Activated T-cell treated with anti-CD3 and anti-CD28 coated beads, Interleukin-2, amount 50 U/mL, for 4 hours (primary cell): Measurements from ENCODE around the gene DPP6. TPM values are rescaled to one million over a fixed set of nuclear protein-coding genes. Genes with fewer than 3 reads are reported as not detected.

Experiments
- ATAC-seq, 2 donors: fragments of 200-7000 bp; cut with Tn5 transposase; one replicate each; pipeline ENCODE4 v1.10.0; 2021
- DNase-seq: peaks from one replicate; pipeline ENCODE4 v3.0.0-alpha.2; 2020
- H3K27me3 Mint-ChIP-seq: one replicate; pipeline ENCODE4 v1.8.0; 2021; ENCODE audit warnings: low read depth, mixed read lengths
- H3K36me3 Mint-ChIP-seq: one replicate; pipeline ENCODE4 v1.8.0; 2022; ENCODE audit warnings: mixed read lengths; ENCODE audit not compliant: insufficient read depth
- H3K4me1 Mint-ChIP-seq: one replicate; pipeline ENCODE4 v1.8.0; 2021; ENCODE audit warnings: low read depth, mixed read lengths
- H3K4me3 Mint-ChIP-seq: one replicate; pipeline ENCODE4 v1.8.0; 2021; ENCODE audit warnings: mild to moderate bottlenecking, moderate library complexity, mixed read lengths
- H3K9me3 Mint-ChIP-seq: one replicate; pipeline ENCODE4 v1.8.0; 2021; ENCODE audit warnings: mixed read lengths
- total RNA-seq, 3 donors: library from RNA; stranded (reverse); gene quantifications; one replicate each; pipeline ENCODE4 v1.2.1, GENCODE V29; 2021

Gene DPP6
- total RNA-seq, 3 donors from 2014 or later = not detected

DNA sequence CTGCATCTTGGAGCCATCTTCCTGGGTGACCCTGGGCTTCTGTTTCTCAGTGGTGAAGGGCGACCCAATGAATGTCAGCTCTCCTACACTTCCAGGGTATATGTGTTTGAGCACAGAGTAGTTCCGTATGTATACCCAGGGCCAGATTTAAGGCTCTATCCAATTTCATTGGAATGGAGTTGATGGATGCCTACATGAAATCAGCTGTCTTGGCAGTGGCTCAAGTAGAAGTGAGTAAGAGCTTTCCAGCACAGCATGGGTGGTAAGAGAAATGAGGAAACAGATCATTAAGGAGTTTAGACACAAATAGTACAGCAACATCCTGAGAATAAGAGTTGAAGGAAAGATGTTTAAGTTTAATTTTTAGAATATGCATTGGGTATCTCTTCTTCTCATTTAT, 517.7 kb downstream of the DPP6 start:
- Mint-ChIP-seq H3K27me3 (no peaks in the 10 kb centered on the region), H3K4me1 (no peaks in the 10 kb centered on the region), H3K9me3 (no peaks in the 10 kb centered on the region), H3K4me3 (no peak overlapping the region), H3K36me3 (no peaks in the 10 kb centered on the region)
- ATAC-seq (no peak), DNase-seq (no peak)

DNA sequence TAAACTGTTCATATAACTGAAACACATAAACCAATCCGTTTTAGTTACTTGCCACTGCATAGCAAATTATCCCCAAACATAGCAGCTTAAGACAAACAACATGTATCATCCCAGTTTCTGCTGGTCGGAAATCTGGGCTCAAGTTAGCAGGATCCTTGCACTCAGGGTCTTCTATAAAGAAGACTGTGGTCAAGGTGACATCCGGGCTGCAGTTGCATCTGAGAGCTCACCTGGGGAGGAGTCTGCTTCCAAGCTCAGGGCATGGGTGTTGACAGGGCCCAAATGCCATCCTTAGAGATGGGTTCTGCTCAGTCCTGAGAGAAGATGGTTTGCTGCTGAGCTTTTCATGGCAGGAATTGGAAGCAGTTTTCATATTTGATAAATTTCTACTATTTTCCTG, 519.6 kb downstream of the DPP6 start:
- Mint-ChIP-seq H3K4me1 (no peaks in the 10 kb centered on the region), H3K27me3 (no peaks in the 10 kb centered on the region), H3K4me3 (no peak overlapping the region), H3K36me3 (no peaks in the 10 kb centered on the region), H3K9me3 (no peaks in the 10 kb centered on the region)
- ATAC-seq (no peak), DNase-seq (no peak)

DNA sequence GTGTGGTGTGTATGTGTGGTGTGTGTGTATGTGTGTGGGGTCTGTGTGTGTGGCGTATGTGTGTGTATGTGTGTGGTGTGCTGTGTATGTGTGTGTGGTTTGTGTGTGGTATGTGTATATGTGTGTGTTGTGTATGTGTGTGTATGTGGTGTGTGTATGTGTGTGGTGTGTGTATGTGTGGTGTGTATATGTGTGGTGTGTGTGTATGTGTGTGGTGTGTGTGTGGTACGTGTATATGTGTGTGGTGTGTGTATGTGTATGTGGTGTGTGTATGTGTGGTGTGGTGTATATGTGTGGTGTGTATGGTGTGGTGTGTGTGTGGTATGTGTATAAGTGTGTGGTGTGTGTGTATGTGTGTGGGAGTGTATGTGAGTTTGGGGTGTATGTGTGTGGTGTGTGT, 522.0 kb downstream of the DPP6 start:
- H3K4me1 Mint-ChIP-seq = no peaks in the 10 kb centered on the region
- H3K4me3 Mint-ChIP-seq = no peak overlapping the region
- no peaks in the 10 kb centered on the region for H3K9me3 Mint-ChIP-seq
- ATAC-seq (no peak), DNase-seq (no peak)
- H3K27me3 Mint-ChIP-seq = no peaks in the 10 kb centered on the region
- H3K36me3 Mint-ChIP-seq = no peaks in the 10 kb centered on the region

DNA sequence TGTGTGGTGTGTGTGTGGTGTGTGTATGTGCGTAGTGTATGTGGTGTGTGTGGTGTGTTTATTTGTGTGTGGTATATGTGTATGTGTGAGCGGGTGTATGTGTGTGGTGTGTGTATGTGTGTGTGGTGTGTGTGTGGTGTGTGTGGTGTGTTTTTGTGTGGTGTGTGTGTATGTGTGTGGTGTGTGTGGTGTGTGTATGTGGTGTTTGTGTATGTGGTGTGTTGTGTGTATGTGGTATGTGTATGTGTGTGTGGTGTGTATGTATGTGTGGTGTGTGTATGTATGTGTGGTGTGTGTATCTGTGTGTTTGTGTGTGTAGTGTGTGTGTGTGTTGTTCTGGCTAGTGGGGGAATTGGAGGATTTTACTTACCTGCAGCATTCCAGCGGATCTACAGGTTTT, 523.3 kb downstream of the DPP6 start:
- no peaks in the 10 kb centered on the region for H3K36me3 Mint-ChIP-seq
- no peak overlapping the region for H3K4me3 Mint-ChIP-seq
- ATAC-seq (no peak), DNase-seq (no peak)
- H3K9me3 Mint-ChIP-seq = no peaks in the 10 kb centered on the region
- H3K27me3 Mint-ChIP-seq = no peaks in the 10 kb centered on the region
- no peaks in the 10 kb centered on the region for H3K4me1 Mint-ChIP-seq

DNA sequence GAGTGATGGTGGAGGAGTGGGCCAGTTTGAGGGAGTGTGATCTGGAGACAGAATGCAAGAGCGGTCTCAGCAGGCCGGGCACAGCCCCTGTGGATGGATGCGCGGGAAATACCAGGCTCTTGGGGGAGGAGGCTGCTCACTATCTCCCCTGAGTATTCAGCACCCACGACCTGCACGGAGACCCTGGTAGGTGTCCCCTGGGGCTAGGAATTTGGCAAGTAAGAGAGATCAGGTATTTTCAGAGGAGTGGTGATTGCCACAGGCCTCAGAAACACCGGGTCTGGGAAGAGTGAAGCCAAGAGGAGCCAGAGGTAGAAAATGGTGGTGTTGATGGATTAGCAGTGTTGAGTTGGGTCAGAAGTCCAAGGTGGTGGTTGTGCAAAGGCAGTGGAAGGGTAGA, 524.4 kb downstream of the DPP6 start:
- Mint-ChIP-seq H3K27me3 (no peaks in the 10 kb centered on the region), H3K4me1 (no peaks in the 10 kb centered on the region), H3K9me3 (no peaks in the 10 kb centered on the region), H3K36me3 (no peaks in the 10 kb centered on the region), H3K4me3 (no peak overlapping the region)
- DNase-seq (no peak), ATAC-seq (no peak)

DNA sequence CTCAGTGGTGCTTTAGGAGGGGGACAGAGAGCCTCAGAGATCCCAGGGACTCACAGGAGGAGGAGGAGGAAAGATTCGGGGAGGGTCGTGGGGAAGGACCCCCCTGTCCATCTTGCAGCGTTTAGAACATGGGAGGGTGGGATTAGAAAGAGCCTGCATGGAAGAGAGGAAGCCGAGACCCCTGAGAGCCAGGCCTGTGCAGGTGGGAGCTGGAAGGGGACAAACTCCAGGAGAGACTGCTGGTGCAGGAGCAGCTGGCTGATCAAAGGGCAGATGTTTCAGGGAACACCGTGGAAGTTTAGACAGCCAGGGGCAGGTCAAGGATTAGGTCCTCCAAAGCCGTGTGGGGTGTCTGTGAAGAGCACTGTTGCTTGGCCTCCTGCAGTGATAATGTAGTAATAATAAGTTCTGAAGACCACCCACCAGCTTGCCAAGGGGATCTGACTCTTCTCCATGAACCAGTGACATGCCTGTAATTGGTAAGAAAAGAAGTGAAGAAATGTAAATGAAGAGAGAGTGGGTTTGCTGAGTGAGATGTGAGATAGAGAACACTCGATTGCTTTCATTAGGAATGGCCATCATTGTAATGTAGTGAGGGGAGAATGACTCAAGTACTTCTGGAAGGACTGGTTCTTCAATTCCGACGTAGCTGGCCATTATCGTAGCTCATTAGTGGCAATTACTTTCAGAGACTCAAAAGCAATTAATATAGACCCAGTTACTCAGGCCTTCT, 525.1 kb downstream of the DPP6 start:
- ATAC-seq (no peak), DNase-seq (no peak)
- Mint-ChIP-seq H3K4me1 (no peaks in the 10 kb centered on the region), H3K36me3 (no peaks in the 10 kb centered on the region), H3K4me3 (no peak overlapping the region), H3K9me3 (no peaks in the 10 kb centered on the region), H3K27me3 (no peaks in the 10 kb centered on the region)

DNA sequence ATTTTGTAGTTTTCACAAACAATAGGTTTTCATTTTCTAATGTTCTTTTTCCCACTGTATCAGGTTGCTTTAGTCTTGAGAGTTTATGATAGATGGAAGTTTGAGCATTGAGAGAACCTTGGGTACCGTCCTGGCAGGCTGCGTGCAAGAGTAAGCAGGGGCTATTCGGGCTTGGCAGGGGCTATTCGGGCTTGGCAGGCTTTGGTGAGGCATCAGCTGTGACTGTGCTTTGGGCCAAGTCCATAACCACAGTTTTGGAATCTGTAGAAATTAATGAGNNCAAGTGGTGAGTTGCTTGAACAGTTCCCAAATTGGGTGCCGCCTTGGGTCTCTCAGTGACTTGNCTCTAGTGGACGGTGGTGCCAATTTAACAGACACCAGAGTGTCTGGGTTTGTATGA, 526.1 kb downstream of the DPP6 start:
- DNase-seq (no peak), ATAC-seq (no peak)
- Mint-ChIP-seq H3K4me3 (no peak overlapping the region), H3K4me1 (no peaks in the 10 kb centered on the region), H3K9me3 (no peaks in the 10 kb centered on the region), H3K36me3 (no peaks in the 10 kb centered on the region), H3K27me3 (no peaks in the 10 kb centered on the region)

DNA sequence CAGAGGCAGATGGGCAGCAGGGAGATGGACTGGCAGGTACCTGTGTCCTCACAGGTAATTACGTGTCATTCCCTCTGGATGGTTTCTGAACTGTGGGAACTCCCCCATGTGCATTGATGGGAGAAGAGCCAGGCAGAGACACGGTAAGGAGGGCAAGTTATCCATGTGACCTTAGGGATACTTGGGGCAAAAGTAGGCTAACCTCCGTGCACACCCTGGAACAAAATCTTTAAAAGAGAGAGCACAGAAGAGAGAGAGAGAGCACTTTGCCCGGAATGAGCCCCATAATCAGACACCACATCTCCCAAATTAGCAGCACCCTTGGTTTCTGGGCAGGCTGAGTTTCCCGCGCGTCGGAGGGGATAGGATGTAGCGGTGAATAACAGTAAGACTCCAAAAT, 527.5 kb downstream of the DPP6 start:
- Mint-ChIP-seq H3K27me3 (no peaks in the 10 kb centered on the region), H3K9me3 (no peaks in the 10 kb centered on the region), H3K4me1 (no peaks in the 10 kb centered on the region), H3K36me3 (no peaks in the 10 kb centered on the region), H3K4me3 (no peak overlapping the region)
- ATAC-seq (no peak), DNase-seq (no peak)

DNA sequence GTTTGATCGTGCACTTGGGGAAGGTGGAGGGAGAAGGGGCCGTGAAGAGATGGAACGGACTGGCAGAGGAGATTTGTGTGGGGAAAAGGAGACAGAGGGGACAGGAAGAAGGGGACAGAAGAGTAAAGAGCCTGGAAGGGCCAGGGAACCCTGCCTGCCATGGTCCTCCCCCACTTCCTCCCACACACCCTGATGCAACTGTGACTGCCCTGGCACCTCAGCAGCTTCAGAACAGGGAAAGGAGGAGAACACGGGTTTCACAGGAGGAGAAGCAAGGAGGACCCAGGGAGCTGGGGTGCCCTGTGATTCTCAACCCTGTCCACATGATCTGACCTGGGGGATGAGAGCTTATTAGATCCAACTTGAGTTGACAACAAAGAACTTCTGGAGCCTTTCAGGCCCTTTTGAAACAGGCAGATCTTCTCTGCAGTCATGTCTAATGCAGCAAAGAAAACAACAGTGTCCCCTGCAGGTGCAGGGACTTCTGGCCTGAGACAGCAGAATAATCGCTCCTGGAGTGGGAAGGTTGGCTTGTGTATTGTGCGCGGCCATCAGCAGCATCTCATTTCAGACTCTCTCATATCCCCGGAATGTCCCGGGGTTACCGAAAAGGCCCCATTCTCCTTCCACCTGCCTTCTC, 529.2 kb downstream of the DPP6 start:
- DNase-seq = no peak
- Mint-ChIP-seq H3K4me1 (no peaks in the 10 kb centered on the region), H3K9me3 (peaks cover 2% of the 10 kb centered on the region), H3K4me3 (no peak overlapping the region), H3K27me3 (no peaks in the 10 kb centered on the region), H3K36me3 (no peaks in the 10 kb centered on the region)
- ATAC-seq = no peak

DNA sequence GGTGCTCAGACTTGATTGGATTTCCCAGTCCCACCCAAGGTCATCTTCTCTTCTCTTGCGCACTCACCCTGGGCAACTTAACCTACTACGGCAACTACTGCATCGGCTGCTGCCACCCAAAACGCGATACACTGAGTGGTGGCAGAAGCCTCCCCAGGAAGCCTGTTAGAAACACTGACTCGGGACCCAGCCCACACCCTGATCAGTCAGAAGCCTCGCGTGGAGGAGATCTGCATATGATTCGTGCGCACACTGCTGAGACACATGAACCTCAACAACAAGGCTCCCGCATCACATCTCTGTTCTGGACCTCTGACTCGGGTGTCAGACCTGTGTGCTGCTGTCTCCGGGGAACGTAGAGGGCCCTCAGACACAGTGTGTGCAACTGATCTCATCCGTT, 531.3 kb downstream of the DPP6 start:
- no peak for DNase-seq
- H3K4me3 Mint-ChIP-seq = no peak overlapping the region
- no peak for ATAC-seq
- H3K27me3 Mint-ChIP-seq = no peaks in the 10 kb centered on the region
- H3K9me3 Mint-ChIP-seq = peaks cover 5% of the 10 kb centered on the region
- no peaks in the 10 kb centered on the region for H3K36me3 Mint-ChIP-seq
- H3K4me1 Mint-ChIP-seq = no peaks in the 10 kb centered on the region

DNA sequence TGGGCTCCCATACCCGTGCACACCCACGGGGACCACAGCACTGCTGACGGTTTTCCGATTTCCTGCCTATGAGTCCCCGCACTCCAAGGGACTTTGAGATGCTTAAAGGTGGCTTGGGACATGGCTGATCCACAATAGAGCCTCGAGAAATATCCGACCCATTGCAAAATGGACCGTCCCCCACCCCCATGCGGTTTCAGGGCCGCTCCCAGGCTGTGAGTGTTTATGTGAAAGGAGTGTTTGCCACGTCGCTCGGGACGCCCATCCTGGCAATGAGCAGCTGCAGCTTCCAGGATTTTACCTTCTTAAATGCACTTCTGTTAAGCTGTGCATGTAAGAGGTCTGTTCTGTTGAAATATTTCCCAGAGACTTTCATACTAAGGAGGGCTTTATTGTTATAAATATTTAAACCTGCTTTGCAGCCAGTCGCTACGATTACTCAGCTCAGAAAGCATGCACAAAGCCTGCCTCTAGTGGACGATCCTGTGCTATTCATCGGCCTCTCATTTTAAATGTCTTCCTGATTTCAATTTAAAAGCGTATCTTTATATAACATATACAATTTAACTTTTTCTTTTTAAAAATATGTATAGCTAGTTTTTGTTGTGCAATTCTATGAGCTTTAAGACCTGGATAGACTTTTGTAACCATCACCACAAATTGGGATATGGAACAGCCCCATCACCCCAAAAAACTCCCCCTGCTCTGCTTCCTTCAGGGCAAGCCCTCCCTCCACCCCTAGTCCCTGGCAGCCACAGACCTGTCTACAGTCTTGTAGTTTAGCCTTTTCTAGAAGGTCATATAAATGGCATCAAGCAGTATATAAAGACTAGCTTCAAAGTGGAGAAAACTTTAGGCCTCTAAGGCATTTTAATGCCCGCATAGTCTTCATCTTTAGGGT, 532.4 kb downstream of the DPP6 start:
- Mint-ChIP-seq H3K27me3 (no peaks in the 10 kb centered on the region), H3K36me3 (no peaks in the 10 kb centered on the region), H3K9me3 (peaks cover 5% of the 10 kb centered on the region), H3K4me3 (no peak overlapping the region), H3K4me1 (no peaks in the 10 kb centered on the region)
- ATAC-seq (no peak), DNase-seq (no peak)

DNA sequence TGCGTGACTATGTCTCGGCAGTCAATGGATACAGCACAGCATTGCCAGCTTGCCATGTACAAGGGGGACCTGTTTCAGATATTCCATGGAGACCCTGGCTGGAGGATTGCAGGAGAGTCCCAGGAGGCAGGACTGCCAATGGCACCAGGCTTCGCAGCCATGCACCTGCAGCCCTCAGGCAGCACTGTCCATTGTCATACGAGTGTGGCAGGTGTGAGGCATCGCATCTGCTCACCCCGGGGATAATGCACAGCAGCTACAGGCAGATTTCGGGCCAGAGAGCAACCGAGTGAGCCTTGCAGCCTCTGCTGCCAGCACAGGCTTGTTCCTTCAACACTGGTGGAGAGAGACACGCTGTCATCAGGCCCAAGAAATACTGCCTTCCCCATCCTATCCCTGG, 535.6 kb downstream of the DPP6 start:
- Mint-ChIP-seq H3K4me1 (no peaks in the 10 kb centered on the region), H3K27me3 (no peaks in the 10 kb centered on the region), H3K9me3 (peaks cover 5% of the 10 kb centered on the region), H3K36me3 (no peaks in the 10 kb centered on the region), H3K4me3 (no peak overlapping the region)
- ATAC-seq (no peak), DNase-seq (no peak)

DNA sequence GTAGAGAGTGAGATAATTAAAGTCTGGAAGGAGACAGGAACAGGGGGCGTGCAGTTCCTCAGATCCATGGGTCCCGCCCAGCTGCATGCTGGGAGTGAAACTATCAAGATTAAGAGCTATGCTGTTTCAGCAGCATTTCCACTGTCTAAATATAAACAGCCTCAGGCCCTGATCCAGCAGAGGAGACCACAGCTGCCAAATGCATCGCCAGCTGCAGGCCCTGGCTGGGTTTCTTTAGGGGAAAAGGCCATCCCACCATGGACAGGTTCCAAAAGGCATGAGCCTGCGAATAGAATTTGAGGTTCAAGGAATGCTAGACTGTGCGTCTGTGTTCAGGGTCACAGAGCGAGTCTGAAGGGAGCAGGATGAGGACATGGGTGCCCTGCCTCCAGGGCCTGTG, 539.3 kb downstream of the DPP6 start:
- Mint-ChIP-seq H3K27me3 (no peaks in the 10 kb centered on the region), H3K4me1 (no peaks in the 10 kb centered on the region), H3K9me3 (peaks cover 2% of the 10 kb centered on the region), H3K36me3 (no peaks in the 10 kb centered on the region), H3K4me3 (no peak overlapping the region)
- ATAC-seq = no peak
- DNase-seq = no peak

DNA sequence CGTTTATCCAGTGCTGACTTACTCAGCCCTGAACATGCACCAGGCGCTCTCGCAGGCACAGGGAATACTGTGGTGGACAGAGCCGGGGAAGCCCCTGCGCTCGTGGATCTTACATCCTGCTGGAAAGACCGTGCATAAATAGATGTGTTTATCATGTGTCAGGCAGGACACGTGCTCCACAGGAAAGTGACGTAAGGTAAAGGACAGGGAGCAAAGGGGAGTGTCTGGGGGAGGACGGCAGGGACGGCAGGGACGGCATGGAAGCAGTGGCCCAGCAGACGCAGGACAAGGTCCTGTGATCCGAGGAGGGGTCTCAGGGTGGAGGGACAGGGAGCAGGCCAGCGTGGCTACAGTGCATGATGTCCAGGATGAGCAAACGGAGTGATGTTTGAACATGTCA, 540.2 kb downstream of the DPP6 start:
- no peaks in the 10 kb centered on the region for H3K4me1 Mint-ChIP-seq
- no peaks in the 10 kb centered on the region for H3K36me3 Mint-ChIP-seq
- H3K4me3 Mint-ChIP-seq = no peak overlapping the region
- DNase-seq (no peak), ATAC-seq (no peak)
- H3K27me3 Mint-ChIP-seq = no peaks in the 10 kb centered on the region
- peaks cover 3% of the 10 kb centered on the region for H3K9me3 Mint-ChIP-seq

DNA sequence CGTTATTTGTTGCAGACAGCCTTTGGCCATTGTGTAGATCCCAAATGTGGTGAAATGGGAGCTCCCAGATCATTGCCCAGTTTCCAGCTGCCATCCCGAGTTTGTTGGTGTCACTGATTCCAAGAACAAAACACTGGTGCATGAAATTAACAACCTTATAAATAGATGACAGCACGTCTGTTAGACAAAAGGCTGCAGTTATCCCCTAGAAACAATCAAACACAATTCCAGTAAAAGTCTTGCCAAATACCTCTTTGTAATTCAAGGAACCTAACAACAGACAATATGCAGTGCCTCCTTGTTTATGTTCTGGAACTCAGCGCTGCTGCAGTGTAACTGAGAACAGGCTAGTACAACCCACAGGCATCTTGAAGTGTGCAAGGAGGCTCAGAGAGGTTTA, 546.2 kb downstream of the DPP6 start:
- DNase-seq (no peak), ATAC-seq (no peak)
- Mint-ChIP-seq H3K4me1 (no peaks in the 10 kb centered on the region), H3K9me3 (peaks cover 3% of the 10 kb centered on the region), H3K27me3 (no peaks in the 10 kb centered on the region), H3K36me3 (no peaks in the 10 kb centered on the region), H3K4me3 (no peak overlapping the region)
